Fibroblast of the aortic adventitia (primary cell): ENCODE results near the gene PCYOX1L. TPM values are rescaled to one million over a fixed set of nuclear protein-coding genes. Genes with fewer than 3 reads are reported as not detected.
A peak's percentile ranks its signal among the peaks of the same experiment; 100 is the strongest.

Experiments used
- DNase-seq: peaks from one replicate; pipeline ENCODE4 v3.0.0-alpha.2; 2010; ENCODE audit warnings: low read depth
- H3K4me3 ChIP-seq: 2 replicates; pipeline ENCODE4 v1.5.1; 2011; ENCODE audit warnings: low read depth, mild to moderate bottlenecking, control low read depth, low read length, moderate library complexity
- CTCF ChIP-seq: IDR thresholded peaks from 2 replicates; pipeline ENCODE4 v1.5.1; 2011; ENCODE audit warnings: mild to moderate bottlenecking, low read length, control low read depth, inconsistent platforms; ENCODE audit not compliant: insufficient read depth
- total RNA-seq: library from RNA; depleted of rRNA; stranded (reverse); fragments of >200 nt; gene quantifications from 2 replicates; pipeline ENCODE4 v1.2.3, GENCODE V29; 2012; ENCODE audit warnings: low replicate concordance

PCYOX1L gene
- total RNA-seq, 1 donor, result 6.4 TPM

- no peak for DNase-seq
- TF ChIP-seq CTCF, result no peak
- no peak overlapping the region for H3K4me3 ChIP-seq
These were observed 42.1 kb upstream of the PCYOX1L start for GRCh38 chr5:149315753-149316152.

GRCh38 chr5:149317281-149318048 lies 40.4 kb upstream of the PCYOX1L start:
- no peak overlapping the region for H3K4me3 ChIP-seq
- DNase-seq, result peak; percentile 71
- peak; percentile 68 for TF ChIP-seq CTCF

- no peak for DNase-seq
- no peak for TF ChIP-seq CTCF
These were observed 38.7 kb upstream of the PCYOX1L start for GRCh38 chr5:149319174-149319573.

GRCh38 chr5:149320791-149321330 lies 37.0 kb upstream of the PCYOX1L start:
- no peak overlapping the region for H3K4me3 ChIP-seq

More at GRCh38 chr5:149319174-149319573, 38.7 kb upstream of the PCYOX1L start:
- H3K4me3 ChIP-seq, result no peak overlapping the region

GRCh38 chr5:149322518-149322917 lies 35.3 kb upstream of the PCYOX1L start:
- no peak for TF ChIP-seq CTCF
- DNase-seq, result no peak

More at GRCh38 chr5:149320791-149321330, 37.0 kb upstream of the PCYOX1L start:
- peak; percentile 97 for DNase-seq
- no peak for TF ChIP-seq CTCF

GRCh38 chr5:149323210-149323609 lies 34.6 kb upstream of the PCYOX1L start:
- H3K4me3 ChIP-seq, result no peak overlapping the region
- no peak for TF ChIP-seq CTCF
- DNase-seq, result peak; percentile 36

More at GRCh38 chr5:149322518-149322917, 35.3 kb upstream of the PCYOX1L start:
- no peak overlapping the region for H3K4me3 ChIP-seq
